ENCODE data around the gene SRRM2.

DNA sequence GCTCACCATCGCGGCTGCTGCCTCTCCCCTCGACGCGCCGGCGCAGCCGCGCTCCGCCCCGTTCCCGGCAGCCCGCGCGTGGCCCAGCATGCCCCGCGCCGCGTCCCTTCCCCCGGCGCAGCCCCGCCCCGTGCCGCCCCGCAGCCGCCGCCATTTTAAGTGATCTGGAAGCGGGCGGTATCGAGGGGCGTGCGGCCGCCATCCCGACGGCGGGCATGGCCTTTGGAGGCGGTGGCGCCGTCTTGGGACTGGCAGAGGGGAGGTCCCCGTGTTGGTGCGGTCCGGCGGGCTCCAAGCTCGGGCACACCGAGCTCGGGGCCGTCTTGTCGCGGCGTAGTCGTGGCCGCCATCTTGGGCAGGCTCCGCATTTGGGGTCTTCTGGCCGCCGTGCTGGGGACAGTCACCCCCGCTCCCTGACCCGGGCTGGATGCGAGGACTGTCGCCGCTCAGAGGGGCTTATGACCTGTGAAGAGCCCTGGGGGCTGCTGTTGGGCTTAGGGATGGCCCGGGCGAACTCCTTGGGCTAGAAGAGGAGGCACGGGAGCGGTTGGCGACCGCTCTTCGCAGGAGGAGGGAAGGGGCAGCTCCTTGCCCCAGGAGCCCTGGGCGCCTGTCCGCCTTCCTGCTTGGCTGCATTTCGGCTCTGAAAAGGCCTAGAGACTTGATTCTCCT is 24.9 kb downstream of the SRRM2 start, which contains the start of gene ELOB:
- TF ChIP-seq, protein P1, sequence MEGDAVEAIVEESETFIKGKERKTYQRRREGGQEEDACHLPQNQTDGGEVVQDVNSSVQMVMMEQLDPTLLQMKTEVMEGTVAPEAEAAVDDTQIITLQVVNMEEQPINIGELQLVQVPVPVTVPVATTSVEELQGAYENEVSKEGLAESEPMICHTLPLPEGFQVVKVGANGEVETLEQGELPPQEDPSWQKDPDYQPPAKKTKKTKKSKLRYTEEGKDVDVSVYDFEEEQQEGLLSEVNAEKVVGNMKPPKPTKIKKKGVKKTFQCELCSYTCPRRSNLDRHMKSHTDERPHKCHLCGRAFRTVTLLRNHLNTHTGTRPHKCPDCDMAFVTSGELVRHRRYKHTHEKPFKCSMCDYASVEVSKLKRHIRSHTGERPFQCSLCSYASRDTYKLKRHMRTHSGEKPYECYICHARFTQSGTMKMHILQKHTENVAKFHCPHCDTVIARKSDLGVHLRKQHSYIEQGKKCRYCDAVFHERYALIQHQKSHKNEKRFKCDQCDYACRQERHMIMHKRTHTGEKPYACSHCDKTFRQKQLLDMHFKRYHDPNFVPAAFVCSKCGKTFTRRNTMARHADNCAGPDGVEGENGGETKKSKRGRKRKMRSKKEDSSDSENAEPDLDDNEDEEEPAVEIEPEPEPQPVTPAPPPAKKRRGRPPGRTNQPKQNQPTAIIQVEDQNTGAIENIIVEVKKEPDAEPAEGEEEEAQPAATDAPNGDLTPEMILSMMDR (optimal IDR thresholded peaks at IDR 0.05 in 1 of 3, IDR thresholded peaks at IDR 0.05 in 1 of 3, conservative IDR thresholded peaks at IDR 0.05 in 1 of 3; ENCODE audit: extremely low read depth in 1 of 3, insufficient read depth in 2 of 3, low read length in 3 of 3), result no peak
- TF ChIP-seq EZH2 (IDR thresholded peaks at IDR 0.05; ENCODE audit: low read length), result no peak

All from keratinocyte (primary cell).